Astrocyte (in vitro differentiated cells and primary cell): ENCODE data around the gene BORCS6.

Experiments
- EZH2 ChIP-seq: IDR thresholded peaks from 2 replicates; pipeline ENCODE4 v1.6.1; 2012; ENCODE audit warnings: mild to moderate bottlenecking, low read length, inconsistent platforms; ENCODE audit not compliant: insufficient read depth
- TF ChIP-seq, protein P1 (sequence below): IDR thresholded peaks from 2 replicates; pipeline ENCODE4 v1.5.1; 2011; ENCODE audit warnings: low read depth, mild to moderate bottlenecking, inconsistent platforms, low read length, moderate library complexity; ENCODE audit not compliant: insufficient read depth

DNA sequence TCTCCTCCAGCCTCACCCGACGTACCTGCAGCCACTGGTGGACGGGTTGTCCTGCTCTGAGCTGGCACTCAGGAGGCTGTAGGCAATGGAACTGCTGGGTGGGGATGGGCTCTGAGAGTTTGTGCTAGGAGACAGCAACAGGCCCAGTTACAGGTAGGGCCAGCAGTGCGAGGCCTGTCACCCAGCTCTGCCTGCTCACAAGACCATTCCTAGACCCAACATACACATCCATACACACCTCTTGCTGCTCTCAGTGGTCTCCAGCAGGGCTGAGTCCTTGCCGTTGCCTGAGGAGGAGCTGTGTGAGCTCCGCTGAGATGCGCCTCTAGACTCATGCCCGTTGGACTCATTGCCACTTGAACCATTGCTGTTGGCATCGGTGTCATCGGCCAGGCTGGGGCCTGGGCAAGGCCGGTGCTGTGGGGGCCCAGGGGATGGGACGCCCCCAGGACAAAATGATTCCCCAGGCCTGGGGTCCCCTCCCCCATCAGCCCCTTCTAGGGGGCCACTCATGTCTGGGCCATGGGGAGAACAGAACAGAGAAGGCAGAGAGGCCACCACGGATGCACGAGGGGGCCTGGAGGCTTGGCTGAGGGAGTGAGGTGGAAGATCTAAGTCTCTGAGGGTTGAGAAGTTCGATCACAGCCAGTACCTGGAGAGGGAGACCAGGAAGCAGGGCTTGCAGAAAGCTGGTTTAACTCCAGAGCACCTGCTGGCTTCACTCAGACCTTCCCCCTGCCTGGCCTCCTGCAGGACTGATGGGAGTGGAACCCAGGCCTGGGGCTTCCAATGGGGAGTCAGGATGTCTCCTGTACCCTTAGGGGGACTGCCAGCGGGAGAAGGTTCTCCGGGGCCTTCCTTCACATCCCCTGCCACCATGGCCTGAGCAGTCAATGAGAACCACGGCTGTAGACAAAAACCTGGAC lies 39.5 kb downstream of the BORCS6 start:
- TF ChIP-seq, protein P1, sequence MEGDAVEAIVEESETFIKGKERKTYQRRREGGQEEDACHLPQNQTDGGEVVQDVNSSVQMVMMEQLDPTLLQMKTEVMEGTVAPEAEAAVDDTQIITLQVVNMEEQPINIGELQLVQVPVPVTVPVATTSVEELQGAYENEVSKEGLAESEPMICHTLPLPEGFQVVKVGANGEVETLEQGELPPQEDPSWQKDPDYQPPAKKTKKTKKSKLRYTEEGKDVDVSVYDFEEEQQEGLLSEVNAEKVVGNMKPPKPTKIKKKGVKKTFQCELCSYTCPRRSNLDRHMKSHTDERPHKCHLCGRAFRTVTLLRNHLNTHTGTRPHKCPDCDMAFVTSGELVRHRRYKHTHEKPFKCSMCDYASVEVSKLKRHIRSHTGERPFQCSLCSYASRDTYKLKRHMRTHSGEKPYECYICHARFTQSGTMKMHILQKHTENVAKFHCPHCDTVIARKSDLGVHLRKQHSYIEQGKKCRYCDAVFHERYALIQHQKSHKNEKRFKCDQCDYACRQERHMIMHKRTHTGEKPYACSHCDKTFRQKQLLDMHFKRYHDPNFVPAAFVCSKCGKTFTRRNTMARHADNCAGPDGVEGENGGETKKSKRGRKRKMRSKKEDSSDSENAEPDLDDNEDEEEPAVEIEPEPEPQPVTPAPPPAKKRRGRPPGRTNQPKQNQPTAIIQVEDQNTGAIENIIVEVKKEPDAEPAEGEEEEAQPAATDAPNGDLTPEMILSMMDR, result no peak
- TF ChIP-seq EZH2, result no peak
